NT2/D1 (cell line): Measurements from ENCODE around the gene TMEM132D.

Source experiments
- DNase-seq: peaks from one replicate; pipeline ENCODE4 v3.0.0-alpha.2; 2011; ENCODE audit warnings: low read depth, low spot score
- H3K27me3 ChIP-seq: 2 replicates; pipeline ENCODE4 v1.6.0; 2011; ENCODE audit warnings: mild to moderate bottlenecking; ENCODE audit not compliant: insufficient read length, insufficient read depth
- H3K36me3 ChIP-seq: 2 replicates; pipeline ENCODE4 v1.6.1; 2011; ENCODE audit warnings: mild to moderate bottlenecking, low read length, mixed read lengths; ENCODE audit not compliant: insufficient read depth, insufficient read length
- H3K4me1 ChIP-seq: 2 replicates; pipeline ENCODE4 v1.5.1; 2011; ENCODE audit not compliant: insufficient read depth, insufficient read length
- H3K4me3 ChIP-seq: 2 replicates; pipeline ENCODE4 v1.5.1; 2011; ENCODE audit warnings: low read depth; ENCODE audit not compliant: insufficient read length
- H3K9ac ChIP-seq: 2 replicates; pipeline ENCODE4 v1.6.0; 2011; ENCODE audit warnings: low read depth; ENCODE audit not compliant: insufficient read length
- H3K9me3 ChIP-seq: 2 replicates; pipeline ENCODE4 v1.5.1; 2011; ENCODE audit warnings: mild to moderate bottlenecking, low read length; ENCODE audit not compliant: insufficient read depth
- SUZ12 ChIP-seq: IDR thresholded peaks from 2 replicates; pipeline ENCODE4 v1.6.1; 2011; ENCODE audit not compliant: insufficient read length, insufficient read depth; ENCODE audit errors: extremely low read depth
- YY1 ChIP-seq: IDR thresholded peaks from 2 replicates; pipeline ENCODE4 v1.6.1; 2011; ENCODE audit not compliant: insufficient read length, insufficient read depth
- ZNF274 ChIP-seq: IDR thresholded peaks from 2 replicates; pipeline ENCODE4 v1.6.1; 2011; ENCODE audit warnings: mild to moderate bottlenecking, low read depth, low read length

Gene TMEM132D

DNA sequence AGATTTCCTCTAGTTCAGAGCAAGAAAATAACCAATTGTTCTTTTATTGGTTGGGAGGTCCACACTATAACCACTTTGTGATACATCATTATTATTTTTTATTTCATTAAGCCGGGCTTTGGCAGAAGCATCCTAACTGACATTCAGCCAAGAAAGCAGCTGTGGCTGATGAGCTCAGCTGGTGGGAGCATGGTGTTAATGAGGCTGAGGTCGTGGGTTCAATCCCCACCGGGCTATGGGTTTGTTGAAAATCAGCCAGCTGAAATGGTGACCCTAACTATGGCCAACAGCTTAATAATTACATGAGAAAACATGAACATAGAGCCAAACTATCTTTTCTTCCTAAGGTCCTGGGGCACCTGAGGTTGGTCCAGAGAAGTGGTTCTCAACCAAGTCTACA is 672.3 kb downstream of the TMEM132D start:
- Histone ChIP-seq H3K36me3 (no peaks in the 10 kb centered on the region), H3K9ac (no peak overlapping the region), H3K9me3 (no peaks in the 10 kb centered on the region), H3K4me1 (no peaks in the 10 kb centered on the region), H3K4me3 (no peak overlapping the region), H3K27me3 (no peaks in the 10 kb centered on the region)
- TF ChIP-seq SUZ12 (no peak), ZNF274 (no peak), YY1 (no peak)
- DNase-seq, result no peak

DNA sequence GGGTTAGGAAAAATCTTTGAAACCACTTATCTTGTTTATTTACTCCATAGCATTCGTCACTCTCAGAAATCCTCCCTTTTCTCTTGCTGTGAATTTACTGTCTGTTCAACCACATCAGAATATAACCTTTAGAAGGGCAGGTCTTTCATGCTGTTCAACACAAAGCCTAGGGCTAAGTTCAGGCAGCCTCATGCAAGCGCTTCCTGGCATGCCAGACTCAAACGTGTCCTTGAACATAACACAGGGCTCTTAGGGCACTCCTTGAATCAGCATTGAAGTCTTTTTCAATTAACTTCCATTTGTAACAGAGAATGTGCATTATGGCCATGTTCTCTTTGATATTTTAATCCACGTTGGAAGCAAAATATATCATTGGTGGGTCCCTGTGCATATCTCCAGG is 672.8 kb downstream of the TMEM132D start:
- H3K4me3 ChIP-seq, result no peak overlapping the region
- no peaks in the 10 kb centered on the region for H3K36me3 ChIP-seq
- no peaks in the 10 kb centered on the region for H3K9me3 ChIP-seq
- TF ChIP-seq SUZ12 (no peak), YY1 (no peak), ZNF274 (no peak)
- no peaks in the 10 kb centered on the region for H3K4me1 ChIP-seq
- H3K27me3 ChIP-seq, result no peaks in the 10 kb centered on the region
- H3K9ac ChIP-seq, result no peak overlapping the region
- no peak for DNase-seq

DNA sequence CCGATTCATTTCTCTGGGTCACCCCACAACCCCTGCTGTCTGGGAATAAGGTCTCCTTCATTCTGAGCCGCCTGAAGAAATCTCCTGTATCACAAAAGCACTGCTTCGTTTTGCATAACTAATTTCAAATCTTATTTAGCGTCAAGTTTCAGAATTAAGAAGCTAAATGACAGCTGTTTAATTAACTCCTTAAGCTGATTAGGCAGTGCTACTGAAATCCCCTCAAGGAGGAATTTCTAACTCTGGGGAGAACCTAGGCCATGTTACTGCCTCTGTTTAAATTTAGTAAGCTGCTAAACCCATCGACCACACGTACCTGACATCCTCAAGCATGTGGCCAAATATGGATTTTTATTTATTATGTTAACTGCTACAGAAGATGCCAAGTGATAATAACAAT is 677.0 kb downstream of the TMEM132D start:
- no peaks in the 10 kb centered on the region for H3K4me1 ChIP-seq
- no peaks in the 10 kb centered on the region for H3K9me3 ChIP-seq
- H3K36me3 ChIP-seq, result no peaks in the 10 kb centered on the region
- no peak overlapping the region for H3K9ac ChIP-seq
- H3K4me3 ChIP-seq, result no peak overlapping the region
- H3K27me3 ChIP-seq, result no peaks in the 10 kb centered on the region
- TF ChIP-seq YY1 (no peak), ZNF274 (no peak), SUZ12 (no peak)
- no peak for DNase-seq

DNA sequence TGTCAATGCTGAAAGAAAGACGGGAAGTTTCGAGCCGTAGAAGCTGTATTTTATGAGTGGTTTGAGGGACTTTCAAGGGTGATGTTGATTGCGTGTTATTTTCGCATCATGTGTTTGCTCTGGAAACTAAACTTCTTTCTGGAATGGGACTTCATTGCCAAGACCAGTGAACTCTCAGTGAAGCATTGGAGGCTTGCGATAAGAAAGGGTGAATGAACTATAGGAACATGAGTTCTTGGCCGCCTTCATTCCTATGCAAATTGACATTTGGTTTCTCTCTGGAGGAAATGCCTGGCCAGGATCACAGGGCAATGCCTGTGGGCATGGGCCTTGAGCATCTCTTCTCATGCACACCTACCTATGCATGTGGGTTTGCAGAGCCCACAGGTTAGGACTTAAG is 677.8 kb downstream of the TMEM132D start:
- no peak for TF ChIP-seq YY1
- TF ChIP-seq ZNF274, result no peak
- TF ChIP-seq SUZ12, result no peak
- DNase-seq, result no peak
- no peaks in the 10 kb centered on the region for H3K4me1 ChIP-seq
- H3K9ac ChIP-seq, result no peak overlapping the region
- no peaks in the 10 kb centered on the region for H3K9me3 ChIP-seq
- H3K36me3 ChIP-seq, result no peaks in the 10 kb centered on the region
- H3K27me3 ChIP-seq, result no peaks in the 10 kb centered on the region
- no peak overlapping the region for H3K4me3 ChIP-seq

- Histone ChIP-seq H3K4me1 (no peaks in the 10 kb centered on the region), H3K27me3 (no peaks in the 10 kb centered on the region), H3K36me3 (no peaks in the 10 kb centered on the region), H3K4me3 (no peak overlapping the region), H3K9me3 (no peaks in the 10 kb centered on the region), H3K9ac (no peak overlapping the region)
- no peak for DNase-seq
- TF ChIP-seq SUZ12 (no peak), ZNF274 (no peak), YY1 (no peak)
Observed at GRCh38 chr12:129215556-129215955, 688.3 kb downstream of the TMEM132D start.

DNA sequence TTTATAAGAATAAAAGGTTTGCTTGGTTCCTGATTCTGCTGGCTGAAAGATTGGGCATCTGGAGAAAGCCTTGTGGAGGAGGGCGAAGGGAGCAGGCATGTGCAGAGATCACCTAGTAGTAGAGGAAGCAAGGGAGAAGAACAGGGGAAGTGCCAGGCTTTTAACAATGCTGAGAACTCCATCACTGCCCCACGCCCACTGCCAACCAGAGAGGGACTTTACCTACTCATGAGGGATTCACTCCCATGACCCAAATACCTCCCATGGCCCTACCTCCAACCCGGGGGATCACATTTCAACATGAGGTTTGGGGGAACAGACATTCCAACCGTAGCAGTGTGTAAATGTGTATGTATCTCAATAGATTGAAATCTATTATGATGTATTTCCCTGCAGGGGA is 690.3 kb downstream of the TMEM132D start:
- TF ChIP-seq ZNF274 (no peak), SUZ12 (no peak)
- DNase-seq, result no peak
- no peaks in the 10 kb centered on the region for H3K4me1 ChIP-seq
- H3K27me3 ChIP-seq, result no peaks in the 10 kb centered on the region
- H3K9ac ChIP-seq, result no peak overlapping the region
- no peaks in the 10 kb centered on the region for H3K36me3 ChIP-seq
- H3K4me3 ChIP-seq, result no peak overlapping the region
- no peaks in the 10 kb centered on the region for H3K9me3 ChIP-seq

DNA sequence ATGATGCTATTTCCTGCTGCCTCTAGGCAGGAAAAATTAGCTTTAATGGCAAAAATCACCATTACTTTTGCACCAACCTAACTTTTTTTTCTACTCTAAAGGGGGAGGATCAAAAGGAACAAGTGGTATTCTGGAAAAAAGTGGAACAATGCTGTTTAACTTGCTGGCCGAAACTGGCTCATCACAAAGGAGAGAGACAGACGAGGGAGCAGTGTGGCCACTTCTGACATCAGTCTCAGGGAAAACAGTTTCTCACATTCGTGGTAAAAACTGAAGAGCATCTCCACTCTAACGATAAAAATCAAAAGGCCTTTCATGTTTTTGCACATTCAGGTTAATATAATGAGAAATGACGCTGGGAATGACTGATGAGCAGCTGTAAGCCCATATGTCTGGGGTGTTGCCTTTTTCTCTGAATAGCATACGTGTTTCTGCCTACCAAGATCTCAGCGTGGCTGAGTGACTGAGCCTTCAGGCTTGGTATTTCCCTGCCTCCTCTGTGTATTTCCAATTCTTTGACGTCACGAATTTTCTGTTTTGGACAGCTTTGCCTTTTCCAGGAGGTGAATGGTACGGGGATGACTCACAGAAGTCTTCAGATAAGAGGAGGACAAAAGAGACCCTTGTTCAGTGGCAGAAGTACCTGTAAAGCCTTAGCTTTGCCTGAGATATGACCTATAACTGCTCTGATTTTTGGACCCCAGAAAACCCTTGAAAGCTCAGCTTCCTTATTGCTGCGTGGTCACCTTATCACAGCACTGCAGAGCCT is 691.8 kb downstream of the TMEM132D start:
- no peak overlapping the region for H3K4me3 ChIP-seq
- H3K9me3 ChIP-seq, result no peaks in the 10 kb centered on the region
- H3K27me3 ChIP-seq, result no peaks in the 10 kb centered on the region
- no peak for DNase-seq
- H3K36me3 ChIP-seq, result no peaks in the 10 kb centered on the region
- no peak overlapping the region for H3K9ac ChIP-seq
- no peaks in the 10 kb centered on the region for H3K4me1 ChIP-seq
- TF ChIP-seq ZNF274 (no peak), YY1 (no peak), SUZ12 (no peak)
